Adrenal gland (tissue), 12 donors: ENCODE results near the gene DEPP1. TPM values are rescaled to one million over a fixed set of nuclear protein-coding genes. Genes with fewer than 3 reads are reported as not detected.
A peak's percentile ranks its signal among the peaks of the same experiment; 100 is the strongest.

Experiments
- DNase-seq, 7 donors: peaks; one replicate each; pipeline ENCODE4 v3.0.0-alpha.2; 2019 to 2020
- H3K27ac ChIP-seq, 5 donors: fragments of 200-600 bp; sonication (generic) in 4 of 5; 1 replicate in 3 of 5; 2 replicates in 2 of 5; pipeline versions ENCODE4 v1.5.1 to v1.8.0; 2016 to 2020; ENCODE audit warnings: mild to moderate bottlenecking in 1 of 5
- H3K27me3 ChIP-seq: fragments of 200-600 bp; 2 replicates; pipeline ENCODE4 v1.8.0; 2021
- H3K36me3 ChIP-seq, 2 donors: fragments of 200-600 bp; replicated peaks in 1 of 2; 1 replicate in 1 of 2; 2 replicates in 1 of 2; pipeline versions ENCODE4 v1.5.1 to v1.8.0; 2018 to 2022
- H3K4me1 ChIP-seq, 2 donors: fragments of 200-600 bp; replicated peaks in 1 of 2; 1 replicate in 1 of 2; 2 replicates in 1 of 2; pipeline versions ENCODE4 v1.5.1 to v1.8.0; 2018 to 2021
- H3K4me3 ChIP-seq, 4 donors: fragments of 200-600 bp; sonication (generic) in 3 of 4; one replicate each; pipeline ENCODE4 v1.5.1; 2016 to 2018
- H3K9me3 ChIP-seq, 3 donors: fragments of 200-600 bp; sonication (generic) in 1 of 3; replicated peaks in 1 of 3; 1 replicate in 2 of 3; 2 replicates in 1 of 3; pipeline versions ENCODE4 v1.5.1 to v1.8.0; 2016 to 2021
- POLR2A ChIP-seq, 2 donors: fragments of 450-650 bp; IDR thresholded peaks; one replicate each; pipeline ENCODE4 v1.6.1; 2017; ENCODE audit warnings: antibody characterized with exemption in 2 of 2, mild to moderate bottlenecking in 2 of 2, moderate library complexity in 1 of 2
- WGBS, 4 donors: extraction: QIAGEN DNeasy Blood & Tissue Kit in 2 of 4; methylation state at CpG; one replicate each; pipeline versions ENCODE4 v1.1.5 to v1.1.7; 2013 to 2017; 5-methylcytosine and 5-hydroxymethylcytosine counted together
- intact Hi-C, 2 donors: fragments of 100-400 bp; cut with DNase I; formaldehyde crosslinking; loops; one replicate each; pipeline versions ENCODE4 v1.14.1 to v1.15.0; 2022 to 2023
- polyA plus RNA-seq, 3 donors: library from polyadenylated mRNA; stranded (reverse); fragments of 200-250 nt in 2 of 3; fragments of 350-450 nt in 1 of 3; fragmentation: Illumina TruSeq in 1 of 3; extraction: RNeasy Lipid Tissue Mini Kit (QIAGEN cat#74804) in 1 of 3; gene quantifications; one replicate each; pipeline ENCODE4 v1.2.3, GENCODE V29; 2013 to 2014
- total RNA-seq, 9 donors: library from RNA; depleted of rRNA in 4 of 9; stranded (reverse); fragments of >200 nt in 4 of 9; fragments of 120-200 nt in 1 of 9; fragmentation: NEBNext Ultra II Directional in 1 of 9; extraction: Animal tissue kit (Norgen Biotek cat#: 25700) in 1 of 9; gene quantifications; one replicate each; pipeline versions ENCODE4 v1.1.0 to v1.2.4, GENCODE V29; 2013 to 2023
- TF ChIP-seq, protein P1 (sequence below), 6 experiments: fragments of 450-650 bp in 4 of 6; fragments of 200-600 bp in 2 of 6; sonication (generic) in 1 of 6; IDR thresholded peaks; 1 replicate in 5 of 6; 2 replicates in 1 of 6; pipeline versions ENCODE4 v1.5.1 to v1.8.0; 2016 to 2021; ENCODE audit warnings: antibody characterized with exemption in 6 of 6, mild to moderate bottlenecking in 2 of 6, moderate library complexity in 1 of 6
- donor health status: healthy with polysubstance abuse.
- donor health status: Bipolar disorder and iron deficiency.
- donor health status: DM: yes; HTN: yes; CAD: no.
- donor health status: DM: no; HTN: no; CAD: no.
- donor health status: DM: no; HTN: no; CAD: no.
- donor health status: DM: yes; HTN: yes; CAD: no.

DEPP1 gene
- total and polyA plus RNA-seq, 12 donors, result 7.4 to 179 (median 53.9) TPM

DNA sequence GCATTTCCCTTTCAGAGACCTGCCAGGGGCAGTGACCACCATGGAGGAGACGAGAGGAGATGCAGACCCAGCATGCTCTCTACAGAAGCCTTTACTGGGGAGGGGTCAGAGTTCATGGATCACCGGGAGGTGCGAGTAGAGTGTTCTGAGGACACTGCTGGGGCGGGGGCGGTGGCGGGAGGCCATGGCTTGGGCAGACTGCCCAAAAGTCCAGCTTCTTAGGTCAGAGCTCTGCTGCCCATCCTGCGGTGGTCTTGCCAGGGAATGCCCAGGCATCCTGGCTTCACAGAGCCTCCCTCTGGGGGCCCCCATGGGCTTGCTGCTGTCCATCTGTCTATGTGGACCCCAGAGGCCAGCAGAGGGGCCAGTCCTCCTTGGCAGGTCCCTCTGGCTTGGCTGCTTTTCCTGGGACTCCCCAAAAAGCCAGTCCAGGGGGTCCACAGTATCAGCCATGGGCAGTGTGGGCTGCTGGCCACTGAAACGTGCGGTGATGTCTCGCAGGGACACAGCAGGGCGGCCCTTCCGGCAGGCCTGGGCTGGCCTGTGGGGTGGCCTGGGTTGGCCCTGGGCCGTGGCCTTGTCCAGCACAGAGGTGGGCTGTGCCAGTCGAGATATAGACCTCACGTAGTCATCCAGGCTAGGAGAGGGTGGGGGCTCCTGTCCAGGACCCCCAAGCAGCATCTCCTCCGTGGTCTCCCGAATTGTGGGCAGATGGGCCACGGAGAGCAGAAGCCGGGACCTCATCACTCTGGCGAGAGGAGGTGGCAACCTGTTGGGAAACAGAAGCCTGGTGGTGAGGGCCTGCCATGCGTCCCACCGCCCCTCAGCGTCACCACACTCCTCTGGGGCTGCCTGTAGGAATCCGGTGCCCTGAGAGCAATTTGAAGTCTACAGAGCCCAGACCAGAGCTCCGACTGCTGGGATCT, 1.1 kb downstream of the DEPP1 start:
- WGBS, 4 donors, result 68 to 73% (median 72%) methylated on average over 14 to 25 of the region's 25 CpGs
- Histone ChIP-seq H3K4me3 (peak overlapping the region in 2 of 4 donors; percentile 14 to 80), H3K9me3 (no peaks in the 10 kb centered on the region), H3K36me3 (peaks cover 0 to 17% of the 10 kb centered on the region in 2 donors), H3K27ac (peak overlapping the region in 4 of 5 donors; percentile 9 to 90 (median 60)), H3K4me1 (peaks cover 52 to 80% of the 10 kb centered on the region in 2 donors), H3K27me3 (no peaks in the 10 kb centered on the region)
- no peak for DNase-seq
- TF ChIP-seq, protein P1, sequence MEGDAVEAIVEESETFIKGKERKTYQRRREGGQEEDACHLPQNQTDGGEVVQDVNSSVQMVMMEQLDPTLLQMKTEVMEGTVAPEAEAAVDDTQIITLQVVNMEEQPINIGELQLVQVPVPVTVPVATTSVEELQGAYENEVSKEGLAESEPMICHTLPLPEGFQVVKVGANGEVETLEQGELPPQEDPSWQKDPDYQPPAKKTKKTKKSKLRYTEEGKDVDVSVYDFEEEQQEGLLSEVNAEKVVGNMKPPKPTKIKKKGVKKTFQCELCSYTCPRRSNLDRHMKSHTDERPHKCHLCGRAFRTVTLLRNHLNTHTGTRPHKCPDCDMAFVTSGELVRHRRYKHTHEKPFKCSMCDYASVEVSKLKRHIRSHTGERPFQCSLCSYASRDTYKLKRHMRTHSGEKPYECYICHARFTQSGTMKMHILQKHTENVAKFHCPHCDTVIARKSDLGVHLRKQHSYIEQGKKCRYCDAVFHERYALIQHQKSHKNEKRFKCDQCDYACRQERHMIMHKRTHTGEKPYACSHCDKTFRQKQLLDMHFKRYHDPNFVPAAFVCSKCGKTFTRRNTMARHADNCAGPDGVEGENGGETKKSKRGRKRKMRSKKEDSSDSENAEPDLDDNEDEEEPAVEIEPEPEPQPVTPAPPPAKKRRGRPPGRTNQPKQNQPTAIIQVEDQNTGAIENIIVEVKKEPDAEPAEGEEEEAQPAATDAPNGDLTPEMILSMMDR (IDR thresholded peaks at IDR 0.05), result no peak
- TF ChIP-seq POLR2A (IDR thresholded peaks at IDR 0.05), result no peak
- intact Hi-C loops, result no loop called here

DNA sequence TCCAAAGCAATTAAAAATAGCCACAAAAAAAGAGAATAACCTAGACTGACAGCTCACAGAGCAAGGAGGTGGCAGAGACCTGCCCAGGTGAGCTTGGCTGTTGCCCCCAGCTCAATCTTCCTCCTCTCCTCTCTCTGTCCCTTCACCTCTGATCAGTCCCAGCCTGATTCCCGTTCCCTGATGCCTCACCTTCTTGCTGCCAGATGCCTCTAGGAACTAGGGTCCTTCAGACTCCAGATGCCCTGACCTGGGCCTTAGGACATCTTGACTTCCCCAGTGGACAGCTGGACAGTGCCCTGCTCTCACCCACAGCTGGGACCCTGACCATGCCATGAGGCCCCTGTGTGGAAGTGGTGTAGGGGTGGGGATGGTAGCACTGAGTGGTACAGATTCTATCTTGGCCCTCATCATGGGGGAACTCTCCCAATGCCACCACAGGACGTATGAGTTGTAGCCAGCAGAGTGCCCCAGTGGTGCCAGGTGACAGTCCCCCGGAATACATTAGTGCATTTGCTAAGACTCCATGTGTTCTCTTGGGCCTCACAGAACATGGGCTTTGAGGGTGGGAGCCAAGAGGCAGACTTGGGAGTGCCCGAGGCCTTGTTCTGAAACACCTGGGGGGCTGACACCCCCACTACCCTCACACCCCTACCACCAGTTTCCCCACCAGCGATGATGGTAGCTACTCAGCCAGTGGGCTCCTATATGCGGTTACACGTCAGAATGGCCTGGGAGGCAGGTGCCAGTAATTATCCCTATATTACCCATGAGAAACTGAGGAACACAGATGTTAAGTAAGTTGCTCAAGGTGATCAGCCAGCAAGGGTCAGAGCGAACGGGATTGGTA, 2.0 kb downstream of the DEPP1 start:
- no peaks in the 10 kb centered on the region for H3K27me3 ChIP-seq
- no peak for DNase-seq
- peaks cover 51 to 71% of the 10 kb centered on the region in 2 donors for H3K4me1 ChIP-seq
- H3K36me3 ChIP-seq, result peaks cover 0 to 21% of the 10 kb centered on the region in 2 donors
- WGBS, 4 donors, result 83 to 87% (median 85%) methylated on average over 9 of the region's 9 CpGs
- TF ChIP-seq, protein P1 (IDR thresholded peaks at IDR 0.05), result no peak
- TF ChIP-seq POLR2A (IDR thresholded peaks at IDR 0.05), result no peak
- no peaks in the 10 kb centered on the region for H3K9me3 ChIP-seq
- peak overlapping the region in 1 of 4 donors; percentile 80 for H3K4me3 ChIP-seq
- intact Hi-C loops, result no loop called here
- H3K27ac ChIP-seq, result peak overlapping the region in 2 of 5 donors; percentile 83 to 90

- H3K4me3 ChIP-seq, result peak overlapping the region in 1 of 4 donors; percentile 41
- TF ChIP-seq POLR2A (IDR thresholded peaks at IDR 0.05), result no peak
- TF ChIP-seq, protein P1 (IDR thresholded peaks at IDR 0.05), result peak in 1 of 6 experiments; percentile 4
- peak overlapping the region in 3 of 5 donors; percentile 72 to 83 (median 73) for H3K27ac ChIP-seq
- DNase-seq, result peak in 2 of 7 donors; percentile 33 to 62
- H3K36me3 ChIP-seq, result peaks cover 0 to 28% of the 10 kb centered on the region in 2 donors
- H3K9me3 ChIP-seq, result no peaks in the 10 kb centered on the region
- no peaks in the 10 kb centered on the region for H3K27me3 ChIP-seq
- WGBS, 4 donors, result 52 to 63% (median 58%) methylated on average over 6 to 10 of the region's 10 CpGs
- peaks cover 42 to 62% of the 10 kb centered on the region in 2 donors for H3K4me1 ChIP-seq
- intact Hi-C loops, result loop anchor here in 1 of 2 donors (2.0 kb wide), 1 partner anchor 41 kb away; no protein-coding TSS in a partner anchor
These were observed 2.9 kb downstream of the DEPP1 start for GRCh38 chr10:44975431-44976331.
